H1 (cell line): ENCODE results near the gene FHL1. TPM values are rescaled to one million over a fixed set of nuclear protein-coding genes. Genes with fewer than 3 reads are reported as not detected.

Experiments used
- CTCF ChIA-PET: fragments of 300-600 bp; sonication (Branson Sonifier 250); formaldehyde crosslinking; loops from one replicate; lab custom pipeline; 2021; ENCODE audit not compliant: partially characterized antibody; lab: Charles Lee
- POLR2A ChIA-PET: fragments of 300-600 bp; sonication (Branson Sonifier 250); formaldehyde crosslinking; loops from one replicate; lab custom pipeline; 2021; ENCODE audit warnings: inconsistent platforms; ENCODE audit not compliant: partially characterized antibody; lab: Charles Lee
- DNase-seq, 2 experiments: peaks; one replicate each; pipeline versions ENCODE4 v3.0.0 to v3.0.0-alpha.2; 2010 to 2022; ENCODE audit warnings: low spot score in 2 of 2, low read depth in 1 of 2, mixed read lengths in 1 of 2
- FAIRE-seq: peaks from 2 replicates; lab custom pipeline; 2011; peaks lifted over from hg19 to GRCh38; lab: Jason Lieb, UNC
- H2AFZ ChIP-seq: 2 replicates; pipeline ENCODE4 v1.8.1; 2012; ENCODE audit warnings: low read length, inconsistent platforms
- H2AK5ac ChIP-seq: 2 replicates; pipeline ENCODE4 v1.6.1; 2013; ENCODE audit warnings: low read depth, low read length
- H2BK120ac ChIP-seq: replicated peaks from 2 replicates; pipeline ENCODE3; 2013; ENCODE audit warnings: low read depth, low read length, inconsistent platforms
- H2BK12ac ChIP-seq: 2 replicates; pipeline ENCODE4 v1.6.1; 2013; ENCODE audit warnings: low read depth, low read length
- H2BK15ac ChIP-seq: 2 replicates; pipeline ENCODE4 v1.6.1; 2013; ENCODE audit warnings: low read length
- H2BK20ac ChIP-seq: 2 replicates; pipeline ENCODE4 v1.6.1; 2013; ENCODE audit warnings: low read length
- H2BK5ac ChIP-seq: 2 replicates; pipeline ENCODE4 v1.6.1; 2013; ENCODE audit warnings: low read depth, low read length
- H3K14ac ChIP-seq: 2 replicates; pipeline ENCODE4 v1.6.1; 2013; ENCODE audit warnings: inconsistent platforms; ENCODE audit not compliant: insufficient read length
- H3K18ac ChIP-seq: 2 replicates; pipeline ENCODE4 v1.6.1; 2013; ENCODE audit warnings: low read length; ENCODE audit errors: extremely low read depth
- H3K23ac ChIP-seq: 2 replicates; pipeline ENCODE4 v1.6.1; 2013; ENCODE audit warnings: inconsistent platforms; ENCODE audit not compliant: insufficient read length
- H3K23me2 ChIP-seq: 2 replicates; pipeline ENCODE4 v1.6.1; 2013; ENCODE audit warnings: low read depth, low read length
- H3K27ac ChIP-seq: 2 replicates; pipeline ENCODE4 v1.6.1; 2011; ENCODE audit warnings: low read depth, low read length, inconsistent platforms
- H3K27me3 ChIP-seq, 4 experiments: replicated peaks in 1 of 4; 1 replicate in 1 of 4; 2 replicates in 3 of 4; pipeline versions ENCODE4 v1.6.1 to v1.8.1; 2011 to 2013; ENCODE audit warnings: low read length in 3 of 4, mild to moderate bottlenecking in 3 of 4, inconsistent platforms in 2 of 4, mixed read lengths in 2 of 4, moderate library complexity in 1 of 4; ENCODE audit not compliant: control insufficient read depth in 3 of 4, insufficient read depth in 3 of 4; ENCODE audit errors: extremely low read depth in 1 of 4
- H3K36me3 ChIP-seq, 4 experiments: 2 replicates each; pipeline versions ENCODE4 v1.6.1 to v1.8.1; 2011 to 2013; ENCODE audit warnings: mild to moderate bottlenecking in 4 of 4, low read length in 3 of 4, moderate library complexity in 2 of 4, control low read depth in 1 of 4, inconsistent platforms in 1 of 4; ENCODE audit not compliant: insufficient read depth in 4 of 4, control insufficient read depth in 2 of 4
- H3K4ac ChIP-seq: replicated peaks from 2 replicates; pipeline ENCODE3; 2013; ENCODE audit warnings: low read length, low read depth, mixed read lengths, inconsistent platforms; ENCODE audit not compliant: insufficient read length
- H3K4me1 ChIP-seq, 4 experiments: replicated peaks in 1 of 4; 1 replicate in 1 of 4; 2 replicates in 3 of 4; pipeline versions ENCODE4 v1.6.1 to v1.8.1; 2011 to 2013; ENCODE audit warnings: low read length in 3 of 4, inconsistent platforms in 2 of 4, mixed read lengths in 1 of 4; ENCODE audit not compliant: insufficient read depth in 4 of 4, control insufficient read depth in 3 of 4
- H3K4me2 ChIP-seq, 2 experiments: 2 replicates each; pipeline versions ENCODE4 v1.6.1 to v1.8.1; 2011 to 2013; ENCODE audit warnings: low read depth in 2 of 2, low read length in 2 of 2, control low read depth in 1 of 2, inconsistent platforms in 1 of 2, mild to moderate bottlenecking in 1 of 2; ENCODE audit not compliant: insufficient read depth in 1 of 2
- H3K4me3 ChIP-seq, 4 experiments: fragments of 200-600, 300-600 bp in 1 of 4; sonication (generic), shearing (Covaris generic), sonication (Bioruptor Twin) in 1 of 4; 2 replicates each; pipeline versions ENCODE4 v1.5.1 to v1.8.1; 2011 to 2016; ENCODE audit warnings: low read length in 4 of 4, low read depth in 3 of 4, control low read depth in 2 of 4, inconsistent platforms in 2 of 4, mild to moderate bottlenecking in 2 of 4, mixed read lengths in 1 of 4, moderate library complexity in 1 of 4; ENCODE audit not compliant: insufficient read depth in 2 of 4; ENCODE audit errors: extremely low read depth in 1 of 4
- H3K56ac ChIP-seq: replicated peaks from 2 replicates; pipeline ENCODE3; 2013; ENCODE audit warnings: low read depth, mild to moderate bottlenecking, mixed read lengths, low read length, inconsistent platforms; ENCODE audit not compliant: insufficient read length
- H3K79me1 ChIP-seq: 2 replicates; pipeline ENCODE4 v1.6.1; 2013; ENCODE audit warnings: low read depth, low read length, control low read depth
- H3K79me2 ChIP-seq, 2 experiments: 2 replicates each; pipeline versions ENCODE4 v1.6.1 to v1.8.1; 2012 to 2013; ENCODE audit warnings: low read length in 2 of 2, mild to moderate bottlenecking in 2 of 2, inconsistent platforms in 1 of 2; ENCODE audit not compliant: insufficient read depth in 2 of 2, control insufficient read depth in 1 of 2
- H3K9ac ChIP-seq, 4 experiments: replicated peaks in 1 of 4; 1 replicate in 1 of 4; 2 replicates in 3 of 4; pipeline versions ENCODE4 v1.6.1 to v1.8.1; 2011 to 2013; ENCODE audit warnings: low read depth in 3 of 4, low read length in 3 of 4, control low read depth in 2 of 4, mild to moderate bottlenecking in 2 of 4, moderate library complexity in 2 of 4, inconsistent platforms in 1 of 4; ENCODE audit errors: extremely low read depth in 1 of 4
- H3K9me3 ChIP-seq, 2 experiments: 2 replicates each; pipeline versions ENCODE4 v1.6.1 to v1.8.1; 2012 to 2013; ENCODE audit warnings: mild to moderate bottlenecking in 2 of 2, moderate library complexity in 2 of 2, control low read depth in 1 of 2, inconsistent platforms in 1 of 2, low read depth in 1 of 2, low read length in 1 of 2, mixed read lengths in 1 of 2; ENCODE audit not compliant: insufficient read depth in 2 of 2
- H4K20me1 ChIP-seq, 2 experiments: replicated peaks in 1 of 2; 2 replicates each; pipeline versions ENCODE3 to v1.8.1; 2011 to 2013; ENCODE audit warnings: inconsistent platforms in 2 of 2, low read length in 2 of 2, mild to moderate bottlenecking in 1 of 2; ENCODE audit not compliant: insufficient read depth in 2 of 2, control insufficient read depth in 1 of 2
- H4K5ac ChIP-seq: 2 replicates; pipeline ENCODE4 v1.6.1; 2013; ENCODE audit warnings: low read length, low read depth, mixed read lengths, inconsistent platforms; ENCODE audit not compliant: insufficient read length
- H4K8ac ChIP-seq: 2 replicates; pipeline ENCODE4 v1.8.0; 2013; ENCODE audit warnings: mild to moderate bottlenecking, moderate library complexity, low read length, inconsistent platforms; ENCODE audit not compliant: insufficient read depth; ENCODE audit errors: extremely low read depth
- H4K91ac ChIP-seq: replicated peaks from 2 replicates; pipeline ENCODE3; 2013; ENCODE audit warnings: low read length, mixed read lengths, inconsistent platforms; ENCODE audit not compliant: insufficient read length
- KDM4A ChIP-seq: IDR thresholded peaks from one replicate; pipeline ENCODE4 v1.7.1; 2012; ENCODE audit warnings: low read depth, mild to moderate bottlenecking, moderate library complexity, low read length, inconsistent platforms; ENCODE audit not compliant: severe bottlenecking
- MAFK ChIP-seq: IDR thresholded peaks from 2 replicates; pipeline ENCODE4 v1.6.1; 2012; ENCODE audit warnings: low read depth, mild to moderate bottlenecking, improper control_type of control experiment, low read length
- polyA plus RNA-seq, 7 experiments: library from polyadenylated mRNA; depleted of rRNA in 3 of 7; stranded (reverse) in 5 of 7; unstranded in 2 of 7; fragments of >200 nt in 5 of 7; fragments of 200-250 nt in 2 of 7; gene quantifications; 1 replicate in 5 of 7; 2 replicates in 1 of 7; 4 replicates in 1 of 7; pipeline versions ENCODE4 v1.2.1 to v1.2.3, GENCODE V29; 2011 to 2013; ENCODE audit warnings: missing spikeins in 2 of 7, mixed read lengths in 2 of 7
- total RNA-seq: library from RNA; stranded (reverse); fragmentation: NEBNext Ultra II Directional; extraction: Animal tissue kit (Norgen Biotek cat#: 25700); gene quantifications from 2 replicates; pipeline ENCODE4 v1.2.1, GENCODE V29; 2021

The FHL1 gene
- total and polyA plus RNA-seq, 2 of the 8 experiments (the other 6 are each of a cell fraction or from before 2014, with no cell fraction given) = 45.0 to 56.5 TPM

DNA sequence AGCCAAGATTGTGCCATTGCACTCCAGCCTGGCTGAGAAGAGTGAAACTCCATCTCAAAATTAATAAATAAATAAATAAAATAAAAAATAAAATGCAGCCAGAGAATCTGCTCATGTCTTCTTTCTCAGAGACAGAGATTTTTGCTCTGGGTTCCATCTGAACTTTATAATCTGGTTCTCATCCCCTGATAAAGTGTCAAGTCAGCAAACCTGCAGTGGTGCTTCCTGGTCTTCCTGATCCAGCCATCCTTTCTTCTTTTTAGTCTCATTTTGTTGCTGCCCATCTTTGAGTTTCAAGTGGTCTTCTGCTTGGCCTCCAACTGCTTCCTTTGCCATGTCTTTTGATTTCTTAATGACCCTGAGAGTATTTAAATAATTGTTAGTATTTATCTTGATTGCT, 79.7 kb downstream of the FHL1 start:
- H4K5ac ChIP-seq = no peak overlapping the region
- no peak for DNase-seq
- no peak overlapping the region for H2BK5ac ChIP-seq
- no peak overlapping the region for H3K27ac ChIP-seq
- H4K8ac ChIP-seq = no peak overlapping the region
- FAIRE-seq = no peak
- ChIA-PET POLR2A (no interaction called here), CTCF (no interaction called here)
- H3K4ac ChIP-seq = no peak overlapping the region
- H3K23me2 ChIP-seq = no peaks in the 10 kb centered on the region
- H2AK5ac ChIP-seq = no peak overlapping the region
- H4K91ac ChIP-seq = no peak overlapping the region
- H2BK15ac ChIP-seq = no peak overlapping the region
- no peaks in the 10 kb centered on the region for H3K79me2 ChIP-seq
- H2BK12ac ChIP-seq = no peak overlapping the region
- H3K4me1 ChIP-seq = no peaks in the 10 kb centered on the region
- H3K18ac ChIP-seq = no peak overlapping the region
- H2BK120ac ChIP-seq = no peak overlapping the region
- H3K4me3 ChIP-seq = no peak overlapping the region
- H3K27me3 ChIP-seq = no peaks in the 10 kb centered on the region
- H2AFZ ChIP-seq = no peak overlapping the region
- no peaks in the 10 kb centered on the region for H3K9me3 ChIP-seq
- no peak overlapping the region for H3K14ac ChIP-seq
- H4K20me1 ChIP-seq = no peaks in the 10 kb centered on the region
- H3K79me1 ChIP-seq = no peaks in the 10 kb centered on the region
- peaks cover 2 to 48% (median 16%) of the 10 kb centered on the region in 4 experiments; a peak in 5 of 8 replicates for H3K36me3 ChIP-seq
- H3K56ac ChIP-seq = no peak overlapping the region
- no peak overlapping the region for H2BK20ac ChIP-seq
- H3K9ac ChIP-seq = no peak overlapping the region
- no peak for TF ChIP-seq KDM4A
- peak; percentile 55; the same call in 1 of the 2 replicates for TF ChIP-seq MAFK
- H3K4me2 ChIP-seq = no peak overlapping the region
- no peak overlapping the region for H3K23ac ChIP-seq
